GM12873 (cell line): ENCODE data around the gene EHBP1.

Source experiments
- TF ChIP-seq, protein P1 (sequence below): IDR thresholded peaks from 2 replicates; pipeline ENCODE4 v1.5.1; 2012; ENCODE audit warnings: low read depth, mild to moderate bottlenecking, moderate library complexity, low read length, control low read depth; ENCODE audit not compliant: insufficient read depth; ENCODE audit errors: missing control alignments

Gene EHBP1

DNA sequence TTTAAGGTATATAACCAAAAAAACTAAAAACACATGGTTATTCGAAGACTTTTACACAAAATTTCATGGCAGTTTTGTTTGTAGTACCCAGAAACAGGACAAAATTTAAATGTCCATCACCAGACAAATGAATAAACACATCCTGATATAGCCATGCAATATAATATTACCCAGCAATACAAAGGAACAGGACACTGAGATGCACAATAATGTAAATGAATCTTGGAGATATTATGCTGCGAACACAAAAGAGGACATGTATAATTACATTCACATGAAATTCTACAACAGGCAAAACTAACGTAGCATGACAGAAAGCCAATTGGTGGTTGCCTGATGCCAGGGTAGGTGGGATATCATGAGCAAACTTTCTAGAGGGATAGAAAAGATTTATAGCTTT lies 252.7 kb downstream of the EHBP1 start:
- TF ChIP-seq, protein P1, sequence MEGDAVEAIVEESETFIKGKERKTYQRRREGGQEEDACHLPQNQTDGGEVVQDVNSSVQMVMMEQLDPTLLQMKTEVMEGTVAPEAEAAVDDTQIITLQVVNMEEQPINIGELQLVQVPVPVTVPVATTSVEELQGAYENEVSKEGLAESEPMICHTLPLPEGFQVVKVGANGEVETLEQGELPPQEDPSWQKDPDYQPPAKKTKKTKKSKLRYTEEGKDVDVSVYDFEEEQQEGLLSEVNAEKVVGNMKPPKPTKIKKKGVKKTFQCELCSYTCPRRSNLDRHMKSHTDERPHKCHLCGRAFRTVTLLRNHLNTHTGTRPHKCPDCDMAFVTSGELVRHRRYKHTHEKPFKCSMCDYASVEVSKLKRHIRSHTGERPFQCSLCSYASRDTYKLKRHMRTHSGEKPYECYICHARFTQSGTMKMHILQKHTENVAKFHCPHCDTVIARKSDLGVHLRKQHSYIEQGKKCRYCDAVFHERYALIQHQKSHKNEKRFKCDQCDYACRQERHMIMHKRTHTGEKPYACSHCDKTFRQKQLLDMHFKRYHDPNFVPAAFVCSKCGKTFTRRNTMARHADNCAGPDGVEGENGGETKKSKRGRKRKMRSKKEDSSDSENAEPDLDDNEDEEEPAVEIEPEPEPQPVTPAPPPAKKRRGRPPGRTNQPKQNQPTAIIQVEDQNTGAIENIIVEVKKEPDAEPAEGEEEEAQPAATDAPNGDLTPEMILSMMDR: no peak

DNA sequence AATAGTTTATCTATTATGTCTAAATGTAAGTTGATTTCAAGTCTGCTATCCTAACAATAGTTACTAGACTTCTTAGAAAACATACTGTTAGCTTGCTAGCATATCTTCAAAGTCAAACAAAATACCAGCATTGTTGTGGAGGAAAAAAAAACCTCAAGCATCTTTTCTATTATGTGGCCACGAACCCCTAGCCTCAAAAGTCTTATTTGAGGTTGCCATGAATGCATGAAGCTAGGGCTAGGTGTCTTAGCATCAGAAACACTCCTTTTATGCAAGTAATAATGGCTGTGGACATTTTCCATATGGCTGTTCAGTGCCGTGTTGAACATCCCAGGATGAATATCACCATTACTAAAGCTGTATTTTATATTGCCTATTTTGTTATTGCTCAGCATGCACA lies 258.5 kb downstream of the EHBP1 start:
- TF ChIP-seq, protein P1: no peak

DNA sequence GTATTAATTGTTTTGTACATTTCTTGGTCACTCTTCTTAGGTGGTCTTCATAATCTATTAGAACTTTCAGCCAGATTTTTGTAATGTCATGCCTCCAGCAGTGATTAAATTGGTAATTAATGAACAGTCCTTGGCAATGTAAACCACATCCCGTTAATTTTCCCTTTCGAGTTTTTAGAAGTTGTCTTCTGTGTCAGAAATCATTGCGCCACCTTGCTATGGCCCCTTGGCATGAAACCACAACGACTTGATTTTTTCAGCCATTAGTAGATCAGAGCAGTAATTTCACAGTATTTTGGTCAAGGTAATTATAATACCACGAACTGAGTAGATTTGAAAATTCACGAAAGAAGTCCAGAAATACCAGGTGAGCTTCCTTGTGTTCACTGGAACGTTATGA lies 259.2 kb downstream of the EHBP1 start:
- TF ChIP-seq, protein P1: no peak

DNA sequence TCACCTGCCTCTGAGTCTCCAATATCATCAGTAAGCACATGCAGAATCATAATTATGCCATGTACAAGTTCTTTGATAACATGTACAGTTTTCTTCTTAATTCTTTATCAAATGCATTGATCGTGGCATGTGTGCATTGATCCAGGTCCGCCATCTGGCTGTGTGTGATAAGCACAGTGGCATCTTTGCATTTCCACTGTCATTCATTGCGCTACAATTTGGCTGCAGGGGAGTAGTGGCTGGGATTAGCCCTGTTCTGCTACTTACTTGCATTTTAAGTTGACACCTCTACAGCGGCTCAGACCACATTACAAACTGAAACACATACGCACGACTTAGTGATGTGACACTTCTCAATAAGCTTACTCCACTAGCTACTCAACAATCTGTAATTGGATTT lies 261.5 kb downstream of the EHBP1 start:
- TF ChIP-seq, protein P1: no peak

DNA sequence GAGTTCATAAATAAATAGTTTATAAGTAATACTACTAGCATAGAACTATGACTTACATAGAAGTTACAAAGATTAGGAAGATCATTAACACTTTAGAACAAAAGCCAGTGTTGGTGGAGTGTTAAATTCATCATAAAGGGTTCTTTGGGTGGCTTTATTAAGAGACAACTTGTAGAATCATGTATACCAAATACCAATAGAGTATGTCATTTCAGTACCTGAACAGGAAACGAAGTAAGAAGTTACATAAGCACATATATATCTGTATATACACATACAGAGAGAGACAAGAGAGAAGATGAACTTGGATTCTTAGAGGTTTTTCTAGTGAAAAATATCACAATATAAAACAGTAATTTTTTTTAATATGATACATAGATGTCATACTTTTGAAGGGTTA lies 262.7 kb downstream of the EHBP1 start:
- TF ChIP-seq, protein P1: no peak

DNA sequence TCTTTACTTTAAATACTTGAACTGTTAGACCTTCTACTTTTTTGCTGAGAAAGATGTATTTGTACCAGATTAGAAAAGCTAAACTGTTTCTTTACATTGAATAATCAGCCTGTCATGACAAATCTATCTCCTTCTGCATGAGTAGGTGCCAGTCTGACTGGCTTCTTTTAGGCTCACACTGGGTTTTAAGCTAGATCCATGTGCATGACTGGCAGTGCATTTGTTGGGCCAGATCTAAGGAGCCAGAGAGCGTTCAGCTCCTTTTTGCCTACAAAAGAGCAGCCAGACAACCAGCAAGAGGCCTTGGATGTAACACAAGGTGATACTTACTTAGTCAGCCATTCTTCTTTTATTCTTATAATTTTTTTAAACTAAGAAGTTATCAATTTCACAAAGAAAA lies 263.2 kb downstream of the EHBP1 start:
- TF ChIP-seq, protein P1: no peak

DNA sequence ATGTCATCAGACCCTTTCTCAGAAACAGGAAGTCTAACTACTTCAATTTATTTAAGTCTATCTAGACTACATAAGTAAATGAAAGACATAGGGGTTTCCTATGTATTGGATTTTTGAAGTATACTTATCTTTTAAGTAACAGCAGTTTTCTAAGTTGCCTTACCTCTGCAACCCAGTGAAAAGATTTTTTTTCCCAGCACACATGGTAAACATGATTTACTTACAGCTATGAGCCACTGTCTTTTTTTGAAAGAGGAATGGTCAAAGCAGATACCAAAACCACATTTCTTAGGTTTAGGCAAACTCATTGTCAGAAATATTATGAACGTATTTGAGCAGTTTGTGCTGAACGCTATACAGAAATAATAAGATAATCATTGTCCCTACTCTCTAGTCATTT lies 266.4 kb downstream of the EHBP1 start:
- TF ChIP-seq, protein P1: no peak
